HepG2 (cell line): Measurements from ENCODE around the gene ZFP92.

Source experiments
- BRCA1 ChIP-seq: sonication (generic); formaldehyde crosslinking; IDR thresholded peaks from 2 replicates; pipeline ENCODE4 v1.4.0; 2020; ENCODE audit warnings: missing genetic modification reagents
- CCAR2 ChIP-seq: fragments of 200-400 bp; formaldehyde crosslinking; optimal IDR thresholded peaks from 2 replicates; pipeline ENCODE3; 2018; ENCODE audit warnings: low read depth, mild to moderate bottlenecking, low read length, moderate library complexity
- CTCF ChIP-seq: sonication (generic); formaldehyde crosslinking; IDR thresholded peaks from 2 replicates; pipeline ENCODE4 v1.5.0; 2020; ENCODE audit warnings: mild to moderate bottlenecking, missing genetic modification reagents, moderate library complexity
- HBP1 ChIP-seq: IDR thresholded peaks from 2 replicates; pipeline ENCODE4 v1.6.1; 2016; ENCODE audit warnings: low read depth, control low read depth
- IRF2 ChIP-seq: IDR thresholded peaks from 2 replicates; pipeline ENCODE4 v1.6.1; 2018; ENCODE audit warnings: missing genetic modification reagents, missing compliant biosample characterization
- TBX2 ChIP-seq: sonication (generic); formaldehyde crosslinking; IDR thresholded peaks from 2 replicates; pipeline ENCODE4 v1.5.0; 2020; ENCODE audit warnings: missing genetic modification reagents, mild to moderate bottlenecking, borderline replicate concordance
- TCF7L2 ChIP-seq: IDR thresholded peaks from 2 replicates; pipeline ENCODE4 v1.6.1; 2011; ENCODE audit warnings: mild to moderate bottlenecking, low read depth, low read length, moderate library complexity
- THAP11 ChIP-seq: IDR thresholded peaks from 2 replicates; pipeline ENCODE4 v1.6.1; 2016; ENCODE audit warnings: missing biosample characterization, missing genetic modification reagents
- ZBTB4 ChIP-seq: sonication (generic); formaldehyde crosslinking; IDR thresholded peaks from 2 replicates; pipeline ENCODE4 v1.4.0; 2020; ENCODE audit warnings: missing genetic modification reagents, mild to moderate bottlenecking, borderline replicate concordance
- ZNF644 ChIP-seq: IDR thresholded peaks from 2 replicates; pipeline ENCODE4 v1.6.1; 2016; ENCODE audit warnings: low read depth

- TF ChIP-seq THAP11 (CRISPR knock-in tag) (no peak), HBP1 (no peak), CTCF (CRISPR knock-in tag) (no peak), TCF7L2 (no peak), CCAR2 (no peak), TBX2 (CRISPR knock-in tag) (no peak), BRCA1 (CRISPR knock-in tag) (no peak), ZNF644 (CRISPR knock-in tag) (no peak), ZBTB4 (CRISPR knock-in tag) (no peak), IRF2 (CRISPR knock-in tag) (no peak)
Observed at GRCh38 chrX:153410373-153410772, 899 bp upstream of the ZFP92 start.
